Stimulated activated naive CD8-positive, alpha-beta T cell treated with anti-CD3 and anti-CD28 coated beads, Interleukin-15, Interleukin-2, amounts not matched to agents 100 ng/mL and 50 ng/mL, for 24 hours (primary cell): Measurements from ENCODE around the gene OR9G1.

ENCODE experiments used
- H3K27ac Mint-ChIP-seq: one replicate; pipeline ENCODE4 v1.8.0; 2021; ENCODE audit warnings: mild to moderate bottlenecking, mixed read lengths
- H3K27me3 Mint-ChIP-seq: one replicate; pipeline ENCODE4 v1.8.0; 2021; ENCODE audit warnings: mixed read lengths
- H3K36me3 Mint-ChIP-seq: one replicate; pipeline ENCODE4 v1.8.0; 2021; ENCODE audit warnings: low read depth, mixed read lengths
- H3K4me1 Mint-ChIP-seq: one replicate; pipeline ENCODE4 v1.8.0; 2021; ENCODE audit warnings: low read depth, mixed read lengths
- H3K4me3 Mint-ChIP-seq: one replicate; pipeline ENCODE4 v1.8.0; 2021; ENCODE audit warnings: mild to moderate bottlenecking, mixed read lengths
- H3K9me3 Mint-ChIP-seq: one replicate; pipeline ENCODE4 v1.8.0; 2021; ENCODE audit warnings: mixed read lengths

The OR9G1 gene

GRCh38 chr11:56740886-56741285, 42.0 kb downstream of the OR9G1 start:
- no peak overlapping the region for H3K27ac Mint-ChIP-seq
- no peaks in the 10 kb centered on the region for H3K36me3 Mint-ChIP-seq
- no peaks in the 10 kb centered on the region for H3K4me1 Mint-ChIP-seq
- no peaks in the 10 kb centered on the region for H3K27me3 Mint-ChIP-seq
- H3K9me3 Mint-ChIP-seq, result peaks cover 13% of the 10 kb centered on the region
- no peak overlapping the region for H3K4me3 Mint-ChIP-seq

- H3K36me3 Mint-ChIP-seq, result no peaks in the 10 kb centered on the region
- no peaks in the 10 kb centered on the region for H3K4me1 Mint-ChIP-seq
- H3K27me3 Mint-ChIP-seq, result no peaks in the 10 kb centered on the region
- no peak within 1 kb of the TSS for H3K4me3 Mint-ChIP-seq
- H3K9me3 Mint-ChIP-seq, result peaks cover 15% of the 10 kb centered on the region
- H3K27ac Mint-ChIP-seq, result no peak within 1 kb of the TSS
Observed at GRCh38 chr11:56748597-56748996, 49.7 kb downstream of the OR9G1 start, which contains the start of gene OR9G4. Gene OR9G4 (minus strand): TSS chr11:56748697. CDS start chr11:56743766, 4,931 bp downstream.

GRCh38 chr11:56750190-56750589, 51.3 kb downstream of the OR9G1 start:
- no peak overlapping the region for H3K27ac Mint-ChIP-seq
- H3K4me1 Mint-ChIP-seq, result no peaks in the 10 kb centered on the region
- H3K9me3 Mint-ChIP-seq, result peaks cover 15% of the 10 kb centered on the region
- H3K27me3 Mint-ChIP-seq, result no peaks in the 10 kb centered on the region
- H3K4me3 Mint-ChIP-seq, result no peak overlapping the region
- H3K36me3 Mint-ChIP-seq, result no peaks in the 10 kb centered on the region

- H3K9me3 Mint-ChIP-seq, result peaks cover 14% of the 10 kb centered on the region
- H3K27ac Mint-ChIP-seq, result no peak overlapping the region
- H3K4me1 Mint-ChIP-seq, result no peaks in the 10 kb centered on the region
- no peak overlapping the region for H3K4me3 Mint-ChIP-seq
- H3K36me3 Mint-ChIP-seq, result no peaks in the 10 kb centered on the region
- H3K27me3 Mint-ChIP-seq, result no peaks in the 10 kb centered on the region
Observed at GRCh38 chr11:56751480-56751879, 52.6 kb downstream of the OR9G1 start.
